Gastroesophageal sphincter (tissue), 4 donors: ENCODE measurements around the gene RNF38. TPM values are rescaled to one million over a fixed set of nuclear protein-coding genes. Genes with fewer than 3 reads are reported as not detected.

Experiments used
- ATAC-seq: fragments of 150-250 bp; one replicate; pipeline ENCODE4 v1.9.1; 2016; ENCODE audit warnings: mild to moderate bottlenecking, moderate library complexity
- H3K27ac ChIP-seq, 4 donors: fragments of 200-600 bp; sonication (generic) in 3 of 4; 1 replicate in 3 of 4; 2 replicates in 1 of 4; pipeline ENCODE4 v1.5.1; 2016 to 2019
- H3K27me3 ChIP-seq: fragments of 200-600 bp; sonication (generic); one replicate; pipeline ENCODE4 v1.5.1; 2019
- H3K36me3 ChIP-seq, 2 donors: fragments of 200-600 bp; sonication (generic); one replicate each; pipeline ENCODE4 v1.5.1; 2019; ENCODE audit warnings: control low read depth in 1 of 2
- H3K4me1 ChIP-seq, 3 donors: fragments of 200-600 bp; sonication (generic); 1 replicate in 2 of 3; 2 replicates in 1 of 3; pipeline ENCODE4 v1.5.1; 2016 to 2019; ENCODE audit warnings: control low read depth in 2 of 3
- H3K4me3 ChIP-seq, 2 donors: fragments of 200-600 bp; sonication (generic); one replicate each; pipeline ENCODE4 v1.5.1; 2019; ENCODE audit warnings: mild to moderate bottlenecking in 1 of 2, moderate library complexity in 1 of 2
- H3K9me3 ChIP-seq, 3 donors: fragments of 200-600 bp; sonication (generic); one replicate each; pipeline ENCODE4 v1.5.1; 2017 to 2019; ENCODE audit warnings: control low read depth in 2 of 3
- EP300 ChIP-seq: sonication (generic); formaldehyde crosslinking; IDR thresholded peaks from one replicate; pipeline ENCODE4 v1.6.1; 2017; ENCODE audit warnings: antibody characterized with exemption, mild to moderate bottlenecking
- POLR2A ChIP-seq, 2 donors: fragments of 450-650 bp; IDR thresholded peaks; one replicate each; pipeline ENCODE4 v1.6.1; 2017; ENCODE audit warnings: antibody characterized with exemption in 2 of 2, mild to moderate bottlenecking in 2 of 2, moderate library complexity in 1 of 2
- POLR2AphosphoS5 ChIP-seq: sonication (generic); formaldehyde crosslinking; IDR thresholded peaks from one replicate; pipeline ENCODE4 v1.6.1; 2017; ENCODE audit warnings: antibody characterized with exemption
- WGBS, 2 donors: methylation state at CpG; one replicate each; pipeline ENCODE4 v1.1.5; 2018; ENCODE audit warnings: low coverage in 1 of 2; 5-methylcytosine and 5-hydroxymethylcytosine counted together
- total RNA-seq, 4 donors: library from RNA; depleted of rRNA; stranded (reverse); fragments of >200 nt; gene quantifications; one replicate each; pipeline ENCODE4 v1.1.0, GENCODE V29; 2016
- TF ChIP-seq, protein P1 (sequence below), 4 experiments: fragments of 200-600 bp in 2 of 4; fragments of 450-650 bp in 2 of 4; sonication (generic) in 1 of 4; IDR thresholded peaks; one replicate each; pipeline ENCODE4 v1.5.1; 2017 to 2019; ENCODE audit warnings: antibody characterized with exemption in 4 of 4, mild to moderate bottlenecking in 2 of 4, moderate library complexity in 2 of 4

Gene RNF38
- total RNA-seq, 4 donors from 2014 or later: 38.9 to 57.4 (median 54.6) TPM

DNA sequence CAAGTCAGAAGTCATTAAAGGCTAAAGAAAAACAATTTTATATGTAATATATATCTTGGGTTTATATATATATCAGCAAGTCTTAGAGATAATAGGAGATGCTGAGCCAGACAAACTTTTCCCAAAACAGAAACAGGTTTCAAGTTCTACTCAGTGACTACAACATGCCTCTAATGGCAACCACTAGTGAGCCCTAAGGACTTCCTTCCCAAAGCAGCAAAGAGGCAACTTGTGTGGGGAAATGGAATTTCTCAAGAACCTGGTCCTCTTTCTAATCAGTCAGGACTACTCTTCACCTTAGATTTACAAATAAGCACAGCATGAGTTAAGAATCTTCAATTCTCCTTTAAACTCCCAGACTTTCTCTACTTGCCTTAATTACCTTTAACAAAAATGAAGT lies 17.6 kb downstream of the RNF38 start:
- Histone ChIP-seq H3K9me3 (no peaks in the 10 kb centered on the region), H3K36me3 (peaks cover 0 to 4% of the 10 kb centered on the region in 2 donors), H3K27me3 (no peaks in the 10 kb centered on the region), H3K27ac (no peak overlapping the region), H3K4me3 (no peak overlapping the region), H3K4me1 (peaks cover 0 to 40% (median 9%) of the 10 kb centered on the region in 3 donors)
- ATAC-seq: no peak
- TF ChIP-seq EP300: no peak
- no peak for TF ChIP-seq POLR2A (IDR thresholded peaks at IDR 0.05)
- no peak for TF ChIP-seq POLR2AphosphoS5
- TF ChIP-seq, protein P1, sequence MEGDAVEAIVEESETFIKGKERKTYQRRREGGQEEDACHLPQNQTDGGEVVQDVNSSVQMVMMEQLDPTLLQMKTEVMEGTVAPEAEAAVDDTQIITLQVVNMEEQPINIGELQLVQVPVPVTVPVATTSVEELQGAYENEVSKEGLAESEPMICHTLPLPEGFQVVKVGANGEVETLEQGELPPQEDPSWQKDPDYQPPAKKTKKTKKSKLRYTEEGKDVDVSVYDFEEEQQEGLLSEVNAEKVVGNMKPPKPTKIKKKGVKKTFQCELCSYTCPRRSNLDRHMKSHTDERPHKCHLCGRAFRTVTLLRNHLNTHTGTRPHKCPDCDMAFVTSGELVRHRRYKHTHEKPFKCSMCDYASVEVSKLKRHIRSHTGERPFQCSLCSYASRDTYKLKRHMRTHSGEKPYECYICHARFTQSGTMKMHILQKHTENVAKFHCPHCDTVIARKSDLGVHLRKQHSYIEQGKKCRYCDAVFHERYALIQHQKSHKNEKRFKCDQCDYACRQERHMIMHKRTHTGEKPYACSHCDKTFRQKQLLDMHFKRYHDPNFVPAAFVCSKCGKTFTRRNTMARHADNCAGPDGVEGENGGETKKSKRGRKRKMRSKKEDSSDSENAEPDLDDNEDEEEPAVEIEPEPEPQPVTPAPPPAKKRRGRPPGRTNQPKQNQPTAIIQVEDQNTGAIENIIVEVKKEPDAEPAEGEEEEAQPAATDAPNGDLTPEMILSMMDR (IDR thresholded peaks at IDR 0.05): no peak

GRCh38 chr9:36364577-36364976 lies 35.5 kb downstream of the RNF38 start:
- H3K9me3 ChIP-seq: no peaks in the 10 kb centered on the region
- WGBS, 2 donors: 100% methylated on average over 1 of the region's 1 CpG
- TF ChIP-seq POLR2A (IDR thresholded peaks at IDR 0.05) (no peak), POLR2AphosphoS5 (no peak), EP300 (no peak)
- TF ChIP-seq, protein P1 (IDR thresholded peaks at IDR 0.05): no peak

GRCh38 chr9:36363448-36363847 lies 36.6 kb downstream of the RNF38 start:
- ATAC-seq: no peak
- Histone ChIP-seq H3K36me3 (peaks cover 0 to 53% of the 10 kb centered on the region in 2 donors), H3K4me1 (no peaks in the 10 kb centered on the region), H3K27me3 (no peaks in the 10 kb centered on the region), H3K4me3 (no peak overlapping the region), H3K9me3 (no peaks in the 10 kb centered on the region), H3K27ac (no peak overlapping the region)
- TF ChIP-seq POLR2AphosphoS5 (no peak), POLR2A (IDR thresholded peaks at IDR 0.05) (no peak), EP300 (no peak)
- TF ChIP-seq, protein P1 (IDR thresholded peaks at IDR 0.05): no peak
- WGBS, 2 donors: no CpG with 5 or more reads among the region's 3 CpGs

More at GRCh38 chr9:36364577-36364976, 35.5 kb downstream of the RNF38 start:
- Histone ChIP-seq H3K27ac (no peak overlapping the region), H3K27me3 (no peaks in the 10 kb centered on the region), H3K4me1 (no peaks in the 10 kb centered on the region), H3K4me3 (no peak overlapping the region), H3K36me3 (peaks cover 3 to 64% of the 10 kb centered on the region in 2 donors)
- no peak for ATAC-seq

- Histone ChIP-seq H3K27ac (no peak overlapping the region), H3K36me3 (peaks cover 0 to 61% of the 10 kb centered on the region in 2 donors), H3K9me3 (no peaks in the 10 kb centered on the region), H3K4me3 (no peak overlapping the region), H3K27me3 (no peaks in the 10 kb centered on the region), H3K4me1 (no peaks in the 10 kb centered on the region)
- 94% methylated on average over 2 of the region's 5 CpGs; no CpG with 5 or more reads in 1 of the 2 donors for WGBS, 2 donors
- ATAC-seq: no peak
- TF ChIP-seq EP300 (no peak), POLR2AphosphoS5 (no peak), POLR2A (IDR thresholded peaks at IDR 0.05) (no peak)
- TF ChIP-seq, protein P1 (IDR thresholded peaks at IDR 0.05): no peak
Observed at GRCh38 chr9:36358486-36358885, 41.6 kb downstream of the RNF38 start.

DNA sequence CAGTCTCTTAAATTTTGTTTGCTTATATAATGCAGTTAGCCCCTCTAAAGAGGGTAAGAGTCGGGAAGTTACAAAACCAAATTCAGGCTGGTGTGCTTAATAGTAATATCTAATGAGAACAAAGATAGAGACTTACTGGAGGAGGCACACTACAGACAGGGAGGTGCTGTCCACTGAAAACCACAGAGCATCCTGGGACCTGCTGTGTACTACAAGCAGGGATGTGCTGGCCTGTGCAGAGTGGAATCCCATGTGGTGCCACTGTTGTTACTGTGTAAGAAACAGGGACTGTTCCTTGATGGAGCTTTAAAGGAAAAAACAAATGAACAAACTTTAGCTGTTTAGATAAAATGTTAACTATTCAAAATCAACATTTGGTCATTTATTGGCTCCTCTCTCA lies 42.4 kb downstream of the RNF38 start:
- TF ChIP-seq POLR2A (IDR thresholded peaks at IDR 0.05) (no peak), EP300 (no peak), POLR2AphosphoS5 (no peak)
- TF ChIP-seq, protein P1 (IDR thresholded peaks at IDR 0.05): no peak
- no peaks in the 10 kb centered on the region for H3K9me3 ChIP-seq
- H3K4me3 ChIP-seq: no peak overlapping the region
- peaks cover 0 to 69% of the 10 kb centered on the region in 2 donors for H3K36me3 ChIP-seq
- H3K27ac ChIP-seq: no peak overlapping the region
- H3K4me1 ChIP-seq: no peaks in the 10 kb centered on the region
- 65% methylated on average over 1 of the region's 1 CpG; no CpG with 5 or more reads in 1 of the 2 donors for WGBS, 2 donors
- H3K27me3 ChIP-seq: no peaks in the 10 kb centered on the region
- no peak for ATAC-seq
